ENCODE measurements around the gene MSANTD4. TPM values are rescaled to one million over a fixed set of nuclear protein-coding genes. Genes with fewer than 3 reads are reported as not detected.

Gene MSANTD4
- total and polyA plus RNA-seq, 2 donors from 2014 or later: 10.0 to 18.0 TPM

DNA sequence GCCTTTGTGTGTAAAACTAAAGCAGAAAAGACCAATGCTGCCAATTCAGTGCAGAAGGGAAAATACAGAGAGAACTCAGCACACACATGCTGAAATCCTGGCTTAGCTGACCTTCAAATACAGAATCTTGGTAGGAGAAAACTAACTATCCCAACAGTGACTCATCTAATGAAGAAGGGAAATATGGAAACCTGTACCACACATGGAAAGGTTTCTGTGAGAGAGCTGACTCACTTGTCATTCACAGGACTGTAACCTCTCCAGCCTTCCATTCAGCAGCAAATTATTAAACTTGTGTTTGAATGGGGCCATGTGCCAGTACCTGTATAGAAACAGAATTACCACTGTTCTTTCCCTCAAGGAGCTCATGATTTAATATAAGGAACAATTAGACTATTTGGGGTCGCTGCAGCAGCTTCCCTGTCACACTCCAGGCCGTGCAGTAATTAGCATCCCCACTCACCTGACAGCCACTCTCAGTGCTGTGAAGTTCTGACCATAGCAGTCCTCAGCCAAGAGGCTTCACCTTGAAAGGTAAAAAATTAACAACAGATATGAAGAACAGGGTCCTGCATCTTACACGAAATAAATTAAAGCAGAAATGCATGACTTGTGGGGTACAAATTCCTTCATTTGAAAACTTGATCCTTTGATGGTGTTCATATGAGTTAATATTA, 53.9 kb downstream of the MSANTD4 start:
- H3K4me1 ChIP-seq (ENCODE audit: control insufficient read depth in 2 of 3, insufficient read depth in 2 of 3, low read depth in 1 of 3, low read length in 3 of 3): no peaks in the 10 kb centered on the region
- H3K27ac ChIP-seq (ENCODE audit: low read depth in 2 of 2, low read length in 2 of 2): no peak overlapping the region
- H3K36me3 ChIP-seq (ENCODE audit: control insufficient read depth in 2 of 3, insufficient read depth in 3 of 3, low read length in 3 of 3): no peaks in the 10 kb centered on the region
- no peaks in the 10 kb centered on the region for H3K27me3 ChIP-seq (ENCODE audit: control insufficient read depth, insufficient read depth, low read length)
- no peak overlapping the region for H3K9ac ChIP-seq (ENCODE audit: low read length in 3 of 3)
- TF ChIP-seq, protein P1, sequence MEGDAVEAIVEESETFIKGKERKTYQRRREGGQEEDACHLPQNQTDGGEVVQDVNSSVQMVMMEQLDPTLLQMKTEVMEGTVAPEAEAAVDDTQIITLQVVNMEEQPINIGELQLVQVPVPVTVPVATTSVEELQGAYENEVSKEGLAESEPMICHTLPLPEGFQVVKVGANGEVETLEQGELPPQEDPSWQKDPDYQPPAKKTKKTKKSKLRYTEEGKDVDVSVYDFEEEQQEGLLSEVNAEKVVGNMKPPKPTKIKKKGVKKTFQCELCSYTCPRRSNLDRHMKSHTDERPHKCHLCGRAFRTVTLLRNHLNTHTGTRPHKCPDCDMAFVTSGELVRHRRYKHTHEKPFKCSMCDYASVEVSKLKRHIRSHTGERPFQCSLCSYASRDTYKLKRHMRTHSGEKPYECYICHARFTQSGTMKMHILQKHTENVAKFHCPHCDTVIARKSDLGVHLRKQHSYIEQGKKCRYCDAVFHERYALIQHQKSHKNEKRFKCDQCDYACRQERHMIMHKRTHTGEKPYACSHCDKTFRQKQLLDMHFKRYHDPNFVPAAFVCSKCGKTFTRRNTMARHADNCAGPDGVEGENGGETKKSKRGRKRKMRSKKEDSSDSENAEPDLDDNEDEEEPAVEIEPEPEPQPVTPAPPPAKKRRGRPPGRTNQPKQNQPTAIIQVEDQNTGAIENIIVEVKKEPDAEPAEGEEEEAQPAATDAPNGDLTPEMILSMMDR (IDR thresholded peaks at IDR 0.05; ENCODE audit: borderline replicate concordance, extremely low read depth, insufficient read depth): no peak
- H3K9me3 ChIP-seq (ENCODE audit: control insufficient read depth in 2 of 3, insufficient read depth in 1 of 3, low read length in 3 of 3): no peaks in the 10 kb centered on the region
- FAIRE-seq: no peak
- intact Hi-C loops (cut with DNase I): no loop called here
- H3K4me3 ChIP-seq (ENCODE audit: low read length in 3 of 3): no peak overlapping the region
- no peak for DNase-seq

DNA sequence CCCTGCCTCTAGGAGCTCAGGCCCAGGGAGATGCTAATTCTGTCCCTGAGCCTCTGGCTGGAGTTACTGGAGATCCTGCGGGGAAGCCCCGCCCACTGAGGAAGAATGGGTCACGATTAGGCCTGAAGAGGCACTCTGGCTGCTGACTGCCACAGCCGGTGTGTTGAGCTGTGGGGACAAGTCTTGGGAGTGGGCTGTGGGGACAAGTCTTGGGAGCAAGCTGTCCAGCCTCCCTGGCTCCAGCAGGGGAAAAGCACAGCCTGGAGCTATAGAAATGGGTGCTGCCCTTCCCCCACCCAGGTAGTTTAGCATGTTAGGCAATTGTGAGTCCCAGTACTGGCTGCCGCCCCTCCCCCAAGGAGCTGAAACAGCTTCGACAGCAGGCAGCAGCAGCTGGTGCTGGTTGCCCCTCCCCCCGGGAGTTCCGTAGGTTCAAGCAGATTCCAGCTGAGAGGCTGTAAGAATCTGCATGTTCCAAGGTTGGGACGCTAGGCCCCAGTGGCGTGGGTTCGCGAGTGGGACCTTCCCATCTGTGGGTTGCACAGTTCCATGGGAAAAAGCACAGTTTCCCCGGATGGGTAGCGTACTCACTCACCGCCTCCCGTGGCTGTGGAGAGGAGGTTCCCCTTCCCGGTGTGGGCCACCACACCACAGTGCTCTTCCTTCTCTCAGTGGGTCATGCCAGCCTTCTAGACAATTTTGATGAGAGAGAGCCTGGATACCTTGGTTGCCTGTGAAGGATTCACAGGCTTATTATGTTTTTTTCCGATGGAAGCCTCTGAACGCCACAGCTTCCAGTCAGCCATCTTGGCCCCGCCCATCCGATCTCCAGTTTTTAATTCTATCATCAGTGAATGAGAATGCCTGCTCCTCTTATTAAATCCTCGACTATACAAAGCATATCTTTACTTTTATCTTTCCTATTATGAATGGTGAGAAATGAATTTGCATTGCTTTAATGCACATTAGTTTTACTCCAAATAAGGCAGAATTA, 61.5 kb downstream of the MSANTD4 start:
- TF ChIP-seq, protein P1 (IDR thresholded peaks at IDR 0.05; ENCODE audit: borderline replicate concordance, extremely low read depth, insufficient read depth): no peak
- Histone ChIP-seq H3K9me3 (ENCODE audit: control insufficient read depth in 2 of 3, insufficient read depth in 1 of 3, low read length in 3 of 3) (no peaks in the 10 kb centered on the region), H3K27me3 (ENCODE audit: control insufficient read depth, insufficient read depth, low read length) (no peaks in the 10 kb centered on the region), H3K4me3 (ENCODE audit: low read length in 3 of 3) (no peak overlapping the region), H3K4me1 (ENCODE audit: control insufficient read depth in 2 of 3, insufficient read depth in 2 of 3, low read depth in 1 of 3, low read length in 3 of 3) (no peaks in the 10 kb centered on the region), H3K9ac (ENCODE audit: low read length in 3 of 3) (no peak overlapping the region), H3K36me3 (ENCODE audit: control insufficient read depth in 2 of 3, insufficient read depth in 3 of 3, low read length in 3 of 3) (no peaks in the 10 kb centered on the region), H3K27ac (ENCODE audit: low read depth in 2 of 2, low read length in 2 of 2) (no peak overlapping the region)
- intact Hi-C loops (cut with DNase I): no loop called here
- DNase-seq: peak in 2 of 5 donors; percentile 14 to 52
- FAIRE-seq: no peak

Other genes starting within 250 kb of the MSANTD4 start
- 10.2 TPM for gene KBTBD3, start 55.1 kb upstream of the MSANTD4 start, total RNA-seq
- gene KBTBD3, start 55.1 kb upstream of the MSANTD4 start, polyA plus RNA-seq (ENCODE audit: insufficient read depth, low read depth, low replicate concordance): 8.1 TPM
- gene AASDHPPT, start 55.4 kb upstream of the MSANTD4 start, total RNA-seq: 33.0 TPM
- 20.8 TPM for gene AASDHPPT, start 55.4 kb upstream of the MSANTD4 start, polyA plus RNA-seq (ENCODE audit: insufficient read depth, low read depth, low replicate concordance)